Caco-2 (cell line): ENCODE measurements around the gene HCST. TPM values are rescaled to one million over a fixed set of nuclear protein-coding genes. Genes with fewer than 3 reads are reported as not detected.

Source experiments
- BruUV-seq: library from RNA; stranded (reverse); fragments of 400-500 nt; replicated peaks from 2 replicates; lab custom pipeline; 2021; lab: Mats Ljungman, UMichigan
- CTCF ChIA-PET: fragments of 300-600 bp; sonication (Branson Sonifier 250); formaldehyde crosslinking; loops from one replicate; lab custom pipeline; 2022; ENCODE audit warnings: antibody characterized with exemption; lab: Charles Lee
- POLR2A ChIA-PET: fragments of 300-600 bp; sonication (Branson Sonifier 250); formaldehyde crosslinking; loops from one replicate; lab custom pipeline; 2022; ENCODE audit warnings: antibody characterized with exemption; lab: Charles Lee
- DNase-seq, 2 experiments: peaks; one replicate each; pipeline versions ENCODE4 v3.0.0 to v3.0.0-alpha.2; 2020 to 2022
- H3K27me3 ChIP-seq: replicated peaks from 2 replicates; pipeline ENCODE4 v1.6.0; 2011; ENCODE audit warnings: low read length; ENCODE audit not compliant: control insufficient read depth, insufficient read depth
- H3K36me3 ChIP-seq: 2 replicates; pipeline ENCODE4 v1.5.1; 2011; ENCODE audit warnings: low read length; ENCODE audit not compliant: control insufficient read depth, insufficient read depth
- H3K4me1 ChIP-seq: fragments of 250-450 bp; sonication (Bioruptor Pico); 2 replicates; pipeline ENCODE4 v1.5.1; 2020; ENCODE audit warnings: mild to moderate bottlenecking
- H3K4me3 ChIP-seq: 2 replicates; pipeline ENCODE4 v1.5.1; 2011; ENCODE audit warnings: low read depth, mild to moderate bottlenecking, control low read depth, low read length
- H3K9me3 ChIP-seq: fragments of 250-450 bp; sonication (Bioruptor Pico); 2 replicates; pipeline ENCODE4 v1.5.1; 2020; ENCODE audit warnings: mild to moderate bottlenecking, moderate library complexity
- H3K27ac Mint-ChIP-seq: one replicate; pipeline ENCODE4 v1.8.0; 2022; ENCODE audit warnings: mixed read lengths; ENCODE audit not compliant: unreplicated experiment
- H3K27me3 Mint-ChIP-seq: one replicate; pipeline ENCODE4 v1.8.0; 2022; ENCODE audit warnings: mixed read lengths; ENCODE audit not compliant: insufficient read depth, unreplicated experiment
- H3K36me3 Mint-ChIP-seq: one replicate; pipeline ENCODE4 v1.8.0; 2022; ENCODE audit warnings: mild to moderate bottlenecking, mixed read lengths; ENCODE audit not compliant: insufficient read depth, unreplicated experiment
- H3K4me1 Mint-ChIP-seq: one replicate; pipeline ENCODE4 v1.8.0; 2022; ENCODE audit warnings: low read depth, mixed read lengths; ENCODE audit not compliant: unreplicated experiment
- H3K4me3 Mint-ChIP-seq: one replicate; pipeline ENCODE4 v1.8.0; 2022; ENCODE audit warnings: mild to moderate bottlenecking, moderate library complexity, mixed read lengths; ENCODE audit not compliant: unreplicated experiment
- H3K9me3 Mint-ChIP-seq: one replicate; pipeline ENCODE4 v1.8.0; 2022; ENCODE audit warnings: mixed read lengths; ENCODE audit not compliant: unreplicated experiment
- CTCF ChIP-seq, 2 experiments: fragments of 200-600 bp in 1 of 2; IDR thresholded peaks; 1 replicate in 1 of 2; 2 replicates in 1 of 2; pipeline versions ENCODE4 v1.5.1 to v1.8.0; 2011 to 2022; ENCODE audit warnings: antibody characterized with exemption in 1 of 2, control low read depth in 1 of 2, inconsistent platforms in 1 of 2, low read depth in 1 of 2, low read length in 1 of 2, mild to moderate bottlenecking in 1 of 2, moderate library complexity in 1 of 2; ENCODE audit not compliant: insufficient read depth in 1 of 2, severe bottlenecking in 1 of 2, unreplicated experiment in 1 of 2
- intact Hi-C: fragments of 100-400 bp; cut with micrococcal nuclease; formaldehyde crosslinking; loops from one replicate; pipeline ENCODE4 v1.10.0; 2022; ENCODE audit not compliant: unreplicated experiment
- total RNA-seq: library from RNA; stranded (reverse); gene quantifications from 2 replicates; pipeline ENCODE4 v1.2.3, GENCODE V29; 2022

HCST gene
- total RNA-seq, 1 experiment from 2014 or later = not detected

- Mint-ChIP-seq H3K27ac (no peak overlapping the region), H3K4me1 (peaks cover 9% of the 10 kb centered on the region), H3K9me3 (no peaks in the 10 kb centered on the region), H3K4me3 (no peak overlapping the region), H3K27me3 (peaks cover 25% of the 10 kb centered on the region), H3K36me3 (no peaks in the 10 kb centered on the region)
- intact Hi-C loops = no loop called here
- peaks cover 23% of the 10 kb centered on the region for H3K4me1 ChIP-seq
- no peak for TF ChIP-seq CTCF (IDR thresholded peaks at IDR 0.05; ENCODE audit: insufficient read depth in 1 of 2, low read depth in 1 of 2, low read length in 1 of 2, severe bottlenecking in 1 of 2, unreplicated experiment in 1 of 2)
- no peaks in the 10 kb centered on the region; the same call in none of the 2 replicates for H3K36me3 ChIP-seq
- BruUV-seq = no TSS peak
- no peak overlapping the region for H3K4me3 ChIP-seq
- POLR2A ChIA-PET = no interaction called here
- H3K9me3 ChIP-seq = no peaks in the 10 kb centered on the region
- no peaks in the 10 kb centered on the region; the same call in 1 of the 2 replicates for H3K27me3 ChIP-seq
- no peak for DNase-seq
- CTCF ChIA-PET = interaction anchor here (0.5 to 1.6 kb wide), 3 partner anchors 53 to 176 kb away, joined by 4 to 6 read pairs (median 4); no protein-coding TSS in a partner anchor
These were observed 31.5 kb upstream of the HCST start for GRCh38 chr19:35870798-35871197.

GRCh38 chr19:35871611-35872010, 30.7 kb upstream of the HCST start:
- H3K4me1 Mint-ChIP-seq = peaks cover 9% of the 10 kb centered on the region
- DNase-seq = no peak
- intact Hi-C loops = no loop called here
- no peaks in the 10 kb centered on the region for H3K9me3 Mint-ChIP-seq
- ChIA-PET CTCF (no interaction called here), POLR2A (no interaction called here)
- H3K27me3 Mint-ChIP-seq = peaks cover 24% of the 10 kb centered on the region
- no peaks in the 10 kb centered on the region; the same call in none of the 2 replicates for H3K27me3 ChIP-seq
- no peak overlapping the region for H3K4me3 ChIP-seq
- peaks cover 23% of the 10 kb centered on the region for H3K4me1 ChIP-seq
- H3K36me3 ChIP-seq = no peaks in the 10 kb centered on the region; the same call in none of the 2 replicates
- no peaks in the 10 kb centered on the region for H3K9me3 ChIP-seq
- no peak overlapping the region for H3K4me3 Mint-ChIP-seq
- no peak for TF ChIP-seq CTCF (IDR thresholded peaks at IDR 0.05; ENCODE audit: insufficient read depth in 1 of 2, low read depth in 1 of 2, low read length in 1 of 2, severe bottlenecking in 1 of 2, unreplicated experiment in 1 of 2)
- H3K27ac Mint-ChIP-seq = no peak overlapping the region
- H3K36me3 Mint-ChIP-seq = no peaks in the 10 kb centered on the region
- no TSS peak for BruUV-seq

GRCh38 chr19:35872180-35872579, 30.1 kb upstream of the HCST start:
- Mint-ChIP-seq H3K36me3 (no peaks in the 10 kb centered on the region), H3K27me3 (peaks cover 23% of the 10 kb centered on the region), H3K9me3 (no peaks in the 10 kb centered on the region), H3K4me3 (no peak overlapping the region), H3K4me1 (peaks cover 9% of the 10 kb centered on the region), H3K27ac (no peak overlapping the region)
- BruUV-seq = no TSS peak
- ChIA-PET POLR2A (no interaction called here), CTCF (no interaction called here)
- Histone ChIP-seq H3K9me3 (no peaks in the 10 kb centered on the region), H3K4me3 (no peak overlapping the region), H3K36me3 (no peaks in the 10 kb centered on the region; the same call in none of the 2 replicates), H3K4me1 (peaks cover 23% of the 10 kb centered on the region), H3K27me3 (no peaks in the 10 kb centered on the region; the same call in none of the 2 replicates)
- DNase-seq = no peak
- intact Hi-C loops = no loop called here
- TF ChIP-seq CTCF (IDR thresholded peaks at IDR 0.05; ENCODE audit: insufficient read depth in 1 of 2, low read depth in 1 of 2, low read length in 1 of 2, severe bottlenecking in 1 of 2, unreplicated experiment in 1 of 2) = no peak
